CD4-positive, CD25-positive, alpha-beta regulatory T cell (primary cell): ENCODE results near the gene B3GALT5. TPM values are rescaled to one million over a fixed set of nuclear protein-coding genes. Genes with fewer than 3 reads are reported as not detected.

Experiments used
- ATAC-seq, 2 donors: fragments of 150-1000 bp; cut with Tn5 transposase; one replicate each; pipeline ENCODE4 v1.10.0; 2021; ENCODE audit warnings: low read depth in 2 of 2, moderate number of reproducible peaks in 2 of 2, moderate library complexity in 1 of 2
- DNase-seq, 3 donors: peaks; one replicate each; pipeline versions ENCODE4 v3.0.0 to v3.0.0-alpha.2; 2012 to 2022; ENCODE audit warnings: mixed read lengths in 1 of 3
- H3K27ac ChIP-seq: one replicate; pipeline ENCODE4 v1.7.0; 2013; ENCODE audit warnings: mild to moderate bottlenecking, low read length; ENCODE audit not compliant: insufficient read depth, poor library complexity, severe bottlenecking
- H3K27me3 ChIP-seq: one replicate; pipeline ENCODE4 v1.7.0; 2013; ENCODE audit warnings: low read length; ENCODE audit not compliant: control insufficient read depth, insufficient read depth
- H3K36me3 ChIP-seq: one replicate; pipeline ENCODE4 v1.7.0; 2013; ENCODE audit warnings: mild to moderate bottlenecking, low read length, moderate library complexity; ENCODE audit not compliant: control insufficient read depth, insufficient read depth
- H3K4me1 ChIP-seq: 2 replicates; pipeline ENCODE4 v1.7.0; 2013; ENCODE audit warnings: mild to moderate bottlenecking, low read length; ENCODE audit not compliant: insufficient read depth, control insufficient read depth, poor library complexity, severe bottlenecking
- H3K4me3 ChIP-seq: one replicate; pipeline ENCODE4 v1.7.0; 2013; ENCODE audit warnings: low read depth, mild to moderate bottlenecking, low read length, moderate library complexity
- H3K9me3 ChIP-seq, 2 experiments: 1 replicate in 1 of 2; 2 replicates in 1 of 2; pipeline ENCODE4 v1.7.0; 2013; ENCODE audit warnings: low read length in 2 of 2, mild to moderate bottlenecking in 1 of 2, moderate library complexity in 1 of 2; ENCODE audit not compliant: control insufficient read depth in 2 of 2
- H3K27ac Mint-ChIP-seq, 3 donors: one replicate each; pipeline ENCODE4 v1.8.0; 2020 to 2022; ENCODE audit warnings: mild to moderate bottlenecking in 3 of 3, mixed read lengths in 3 of 3, moderate library complexity in 2 of 3
- H3K27me3 Mint-ChIP-seq: one replicate; pipeline ENCODE4 v1.8.0; 2022; ENCODE audit warnings: mild to moderate bottlenecking, mixed read lengths
- H3K36me3 Mint-ChIP-seq: one replicate; pipeline ENCODE4 v1.8.0; 2020; ENCODE audit warnings: mixed read lengths
- H3K4me1 Mint-ChIP-seq, 4 donors: one replicate each; pipeline ENCODE4 v1.8.0; 2020 to 2022; ENCODE audit warnings: mixed read lengths in 4 of 4, mild to moderate bottlenecking in 1 of 4
- H3K4me3 Mint-ChIP-seq, 4 donors: one replicate each; pipeline ENCODE4 v1.8.0; 2020 to 2022; ENCODE audit warnings: mild to moderate bottlenecking in 4 of 4, mixed read lengths in 4 of 4, moderate library complexity in 3 of 4
- H3K9me3 Mint-ChIP-seq, 7 donors: one replicate each; pipeline ENCODE4 v1.8.0; 2020 to 2022; ENCODE audit warnings: mixed read lengths in 7 of 7, mild to moderate bottlenecking in 3 of 7, moderate library complexity in 2 of 7
- polyA plus RNA-seq, 4 donors: library from polyadenylated mRNA; unstranded; fragments of 300-500 nt; fragmentation: Illumina TruSeq; gene quantifications; one replicate each; pipeline ENCODE4 v1.2.3, GENCODE V29; 2021
- total RNA-seq: library from RNA; stranded (reverse); gene quantifications from one replicate; pipeline ENCODE4 v1.2.3, GENCODE V29; 2022

The B3GALT5 gene
- total and polyA plus RNA-seq, 5 donors from 2014 or later, result not detected

GRCh38 chr21:39694750-39695149 is 82.0 kb downstream of the B3GALT5 start:
- Mint-ChIP-seq H3K27ac (no peak overlapping the region), H3K36me3 (no peaks in the 10 kb centered on the region), H3K4me3 (no peak overlapping the region), H3K27me3 (no peaks in the 10 kb centered on the region), H3K9me3 (peaks cover 0 to 5% (median 0%) of the 10 kb centered on the region in 7 donors), H3K4me1 (no peaks in the 10 kb centered on the region)
- no peaks in the 10 kb centered on the region for H3K4me1 ChIP-seq
- no peaks in the 10 kb centered on the region for H3K36me3 ChIP-seq
- H3K4me3 ChIP-seq, result no peak overlapping the region
- ATAC-seq, result no peak
- H3K9me3 ChIP-seq, result no peaks in the 10 kb centered on the region
- no peak for DNase-seq
- H3K27ac ChIP-seq, result no peak overlapping the region
- no peaks in the 10 kb centered on the region for H3K27me3 ChIP-seq

GRCh38 chr21:39696196-39696595 is 83.5 kb downstream of the B3GALT5 start:
- Histone ChIP-seq H3K4me1 (no peaks in the 10 kb centered on the region), H3K4me3 (no peak overlapping the region), H3K27me3 (no peaks in the 10 kb centered on the region), H3K36me3 (no peaks in the 10 kb centered on the region), H3K9me3 (no peaks in the 10 kb centered on the region), H3K27ac (no peak overlapping the region)
- no peak overlapping the region for H3K27ac Mint-ChIP-seq
- H3K27me3 Mint-ChIP-seq, result no peaks in the 10 kb centered on the region
- ATAC-seq (no peak), DNase-seq (no peak)
- H3K4me1 Mint-ChIP-seq, result no peaks in the 10 kb centered on the region
- peaks cover 0 to 5% (median 0%) of the 10 kb centered on the region in 7 donors for H3K9me3 Mint-ChIP-seq
- no peak overlapping the region for H3K4me3 Mint-ChIP-seq
- H3K36me3 Mint-ChIP-seq, result no peaks in the 10 kb centered on the region

- no peaks in the 10 kb centered on the region for H3K36me3 ChIP-seq
- no peak overlapping the region for H3K4me3 Mint-ChIP-seq
- no peak overlapping the region for H3K27ac ChIP-seq
- no peaks in the 10 kb centered on the region for H3K27me3 Mint-ChIP-seq
- no peaks in the 10 kb centered on the region for H3K4me1 Mint-ChIP-seq
- peaks cover 0 to 5% (median 0%) of the 10 kb centered on the region in 7 donors for H3K9me3 Mint-ChIP-seq
- no peak for ATAC-seq
- H3K9me3 ChIP-seq, result no peaks in the 10 kb centered on the region
- no peaks in the 10 kb centered on the region for H3K4me1 ChIP-seq
- no peaks in the 10 kb centered on the region for H3K36me3 Mint-ChIP-seq
- H3K27me3 ChIP-seq, result no peaks in the 10 kb centered on the region
- H3K4me3 ChIP-seq, result no peak overlapping the region
- DNase-seq, result no peak
- no peak overlapping the region for H3K27ac Mint-ChIP-seq
These were observed 83.9 kb downstream of the B3GALT5 start for GRCh38 chr21:39696618-39697017.

- Mint-ChIP-seq H3K9me3 (peaks cover 0 to 7% (median 2%) of the 10 kb centered on the region in 7 donors), H3K36me3 (no peaks in the 10 kb centered on the region), H3K4me1 (no peaks in the 10 kb centered on the region), H3K27me3 (no peaks in the 10 kb centered on the region), H3K4me3 (no peak overlapping the region), H3K27ac (no peak overlapping the region)
- no peak overlapping the region for H3K27ac ChIP-seq
- DNase-seq (no peak), ATAC-seq (no peak)
- no peaks in the 10 kb centered on the region for H3K27me3 ChIP-seq
- no peaks in the 10 kb centered on the region for H3K4me1 ChIP-seq
- H3K9me3 ChIP-seq, result peaks cover 0 to 3% of the 10 kb centered on the region in 2 experiments
- no peaks in the 10 kb centered on the region for H3K36me3 ChIP-seq
- H3K4me3 ChIP-seq, result no peak overlapping the region
These were observed 87.6 kb downstream of the B3GALT5 start for GRCh38 chr21:39700318-39700717.

GRCh38 chr21:39703578-39703977 is 90.8 kb downstream of the B3GALT5 start:
- no peaks in the 10 kb centered on the region for H3K27me3 ChIP-seq
- peaks cover 0 to 3% of the 10 kb centered on the region in 2 experiments for H3K9me3 ChIP-seq
- no peaks in the 10 kb centered on the region for H3K4me1 Mint-ChIP-seq
- H3K27me3 Mint-ChIP-seq, result no peaks in the 10 kb centered on the region
- peaks cover 0 to 7% (median 2%) of the 10 kb centered on the region in 7 donors for H3K9me3 Mint-ChIP-seq
- no peak overlapping the region for H3K4me3 ChIP-seq
- no peak overlapping the region for H3K27ac ChIP-seq
- H3K4me3 Mint-ChIP-seq, result no peak overlapping the region
- H3K36me3 Mint-ChIP-seq, result no peaks in the 10 kb centered on the region
- no peak overlapping the region for H3K27ac Mint-ChIP-seq
- no peaks in the 10 kb centered on the region for H3K36me3 ChIP-seq
- ATAC-seq (no peak), DNase-seq (no peak)
- no peaks in the 10 kb centered on the region for H3K4me1 ChIP-seq

GRCh38 chr21:39705849-39706248 is 93.1 kb downstream of the B3GALT5 start:
- no peak overlapping the region for H3K4me3 Mint-ChIP-seq
- Histone ChIP-seq H3K36me3 (no peaks in the 10 kb centered on the region), H3K4me1 (no peaks in the 10 kb centered on the region), H3K27ac (no peak overlapping the region), H3K4me3 (no peak overlapping the region), H3K27me3 (no peaks in the 10 kb centered on the region), H3K9me3 (peaks cover 0 to 3% of the 10 kb centered on the region in 2 experiments)
- no peak for ATAC-seq
- H3K27ac Mint-ChIP-seq, result no peak overlapping the region
- no peaks in the 10 kb centered on the region for H3K36me3 Mint-ChIP-seq
- DNase-seq, result no peak
- no peaks in the 10 kb centered on the region for H3K4me1 Mint-ChIP-seq
- H3K27me3 Mint-ChIP-seq, result peaks cover 4% of the 10 kb centered on the region
- H3K9me3 Mint-ChIP-seq, result peaks cover 0 to 7% (median 2%) of the 10 kb centered on the region in 7 donors

- Mint-ChIP-seq H3K36me3 (no peaks in the 10 kb centered on the region), H3K9me3 (peaks cover 0 to 7% (median 2%) of the 10 kb centered on the region in 7 donors)
These were observed 94.6 kb downstream of the B3GALT5 start for GRCh38 chr21:39707316-39707715.

GRCh38 chr21:39710866-39711265 is 98.1 kb downstream of the B3GALT5 start:
- no peak for ATAC-seq
- Histone ChIP-seq H3K36me3 (no peaks in the 10 kb centered on the region), H3K9me3 (no peaks in the 10 kb centered on the region), H3K27me3 (no peaks in the 10 kb centered on the region), H3K4me1 (no peaks in the 10 kb centered on the region), H3K4me3 (no peak overlapping the region), H3K27ac (no peak overlapping the region)
- H3K9me3 Mint-ChIP-seq, result peaks cover 0 to 7% (median 0%) of the 10 kb centered on the region in 7 donors
- no peak overlapping the region for H3K4me3 Mint-ChIP-seq
- no peaks in the 10 kb centered on the region for H3K36me3 Mint-ChIP-seq
- H3K27ac Mint-ChIP-seq, result no peak overlapping the region
- H3K27me3 Mint-ChIP-seq, result peaks cover 4% of the 10 kb centered on the region
- no peaks in the 10 kb centered on the region for H3K4me1 Mint-ChIP-seq
- no peak for DNase-seq

More at GRCh38 chr21:39707316-39707715, 94.6 kb downstream of the B3GALT5 start:
- Histone ChIP-seq H3K36me3 (no peaks in the 10 kb centered on the region), H3K9me3 (peaks cover 0 to 3% of the 10 kb centered on the region in 2 experiments), H3K27ac (no peak overlapping the region), H3K27me3 (no peaks in the 10 kb centered on the region), H3K4me3 (no peak overlapping the region), H3K4me1 (no peaks in the 10 kb centered on the region)
- Mint-ChIP-seq H3K27me3 (peaks cover 4% of the 10 kb centered on the region), H3K4me1 (no peaks in the 10 kb centered on the region), H3K4me3 (no peak overlapping the region), H3K27ac (no peak overlapping the region)
- ATAC-seq (no peak), DNase-seq (no peak)
